Activated B cell treated with CpG ODN at 0.5 μM for 24 hours (primary cell): Measurements from ENCODE around the gene PRMT7. TPM values are rescaled to one million over a fixed set of nuclear protein-coding genes. Genes with fewer than 3 reads are reported as not detected.
A peak's percentile ranks its signal among the peaks of the same experiment; 100 is the strongest.

ENCODE experiments used
- ATAC-seq: fragments of 200-7000 bp; cut with Tn5 transposase; one replicate; pipeline ENCODE4 v1.10.0; 2021; ENCODE audit warnings: low read depth, mild to moderate bottlenecking, moderate library complexity
- CTCF ChIA-PET: fragments of 350-600 bp; sonication (Branson Sonifier 250); formaldehyde crosslinking; loops from one replicate; lab custom pipeline; 2021; ENCODE audit warnings: antibody characterized with exemption; lab: Charles Lee
- POLR2A ChIA-PET: fragments of 350-600 bp; sonication (Branson Sonifier 250); formaldehyde crosslinking; loops from one replicate; lab custom pipeline; 2021; ENCODE audit warnings: antibody characterized with exemption; lab: Charles Lee
- DNase-seq: peaks from one replicate; pipeline ENCODE4 v3.0.0; 2022
- H3K27ac Mint-ChIP-seq: one replicate; pipeline ENCODE4 v1.8.0; 2020; ENCODE audit warnings: mixed read lengths
- H3K27me3 Mint-ChIP-seq: one replicate; pipeline ENCODE4 v1.8.0; 2021; ENCODE audit warnings: mixed read lengths
- H3K36me3 Mint-ChIP-seq: one replicate; pipeline ENCODE4 v1.8.0; 2021; ENCODE audit warnings: low read depth, mixed read lengths
- H3K4me1 Mint-ChIP-seq: one replicate; pipeline ENCODE4 v1.8.0; 2021; ENCODE audit warnings: mixed read lengths
- H3K4me3 Mint-ChIP-seq: one replicate; pipeline ENCODE4 v1.8.0; 2020; ENCODE audit warnings: mild to moderate bottlenecking, mixed read lengths
- H3K9me3 Mint-ChIP-seq: one replicate; pipeline ENCODE4 v1.8.0; 2020; ENCODE audit warnings: mixed read lengths
- intact Hi-C: fragments of 100-400 bp; cut with micrococcal nuclease; formaldehyde crosslinking; loops from one replicate; pipeline ENCODE4 v1.15.1; 2024
- total RNA-seq: library from RNA; stranded (reverse); gene quantifications from 2 replicates; pipeline ENCODE4 v1.2.3, GENCODE V29; 2022
- TF ChIP-seq, protein P1 (sequence below): fragments of 200-600 bp; IDR thresholded peaks from one replicate; pipeline ENCODE4 v1.8.0; 2022; ENCODE audit warnings: antibody characterized with exemption, mild to moderate bottlenecking

Gene PRMT7
- total RNA-seq, 1 donor from 2014 or later: 50.3 TPM

DNA sequence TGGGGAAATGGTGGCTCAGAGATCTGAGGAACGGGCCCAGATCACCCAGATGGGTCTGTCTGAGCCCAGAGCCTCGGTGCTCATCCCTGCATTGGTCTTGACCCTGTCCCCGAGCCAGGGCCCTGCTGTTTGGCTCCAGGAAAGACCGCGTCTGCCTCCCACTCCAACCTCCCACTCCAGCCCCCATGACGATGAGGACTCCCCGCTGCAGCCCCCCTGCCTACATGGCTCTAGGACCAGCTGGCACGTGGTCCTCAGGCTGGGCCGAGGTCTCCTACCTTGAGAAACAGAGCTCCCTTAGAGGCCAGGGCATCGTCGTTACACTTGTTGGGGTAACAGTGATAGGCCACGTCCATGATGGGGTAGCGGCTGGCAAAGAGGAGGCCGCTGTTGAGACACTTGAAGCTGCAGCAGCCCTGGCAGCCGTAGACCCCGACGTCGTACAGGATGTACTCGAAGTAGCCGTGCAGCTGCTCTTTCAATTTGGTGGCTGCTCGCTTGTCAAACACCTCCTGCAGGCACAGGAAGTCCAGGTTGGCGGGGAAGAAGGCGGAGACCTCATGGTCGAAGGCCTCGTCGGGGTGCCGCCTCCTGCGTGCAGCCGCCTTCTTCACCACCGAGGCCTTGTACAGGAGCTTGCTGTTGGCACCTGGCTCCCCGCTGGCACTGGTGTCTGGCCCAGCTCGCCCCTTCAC is 59.9 kb downstream of the PRMT7 start:
- ATAC-seq (peak; percentile 40), DNase-seq (no peak)
- no peaks in the 10 kb centered on the region for H3K9me3 Mint-ChIP-seq
- ChIA-PET POLR2A (no interaction called here), CTCF (interaction anchor here (0.9 kb wide), 1 partner anchor 18 kb away, joined by 3 read pairs; no protein-coding TSS in a partner anchor)
- no peak overlapping the region for H3K4me3 Mint-ChIP-seq
- H3K27me3 Mint-ChIP-seq: peaks cover 10% of the 10 kb centered on the region
- TF ChIP-seq, protein P1, sequence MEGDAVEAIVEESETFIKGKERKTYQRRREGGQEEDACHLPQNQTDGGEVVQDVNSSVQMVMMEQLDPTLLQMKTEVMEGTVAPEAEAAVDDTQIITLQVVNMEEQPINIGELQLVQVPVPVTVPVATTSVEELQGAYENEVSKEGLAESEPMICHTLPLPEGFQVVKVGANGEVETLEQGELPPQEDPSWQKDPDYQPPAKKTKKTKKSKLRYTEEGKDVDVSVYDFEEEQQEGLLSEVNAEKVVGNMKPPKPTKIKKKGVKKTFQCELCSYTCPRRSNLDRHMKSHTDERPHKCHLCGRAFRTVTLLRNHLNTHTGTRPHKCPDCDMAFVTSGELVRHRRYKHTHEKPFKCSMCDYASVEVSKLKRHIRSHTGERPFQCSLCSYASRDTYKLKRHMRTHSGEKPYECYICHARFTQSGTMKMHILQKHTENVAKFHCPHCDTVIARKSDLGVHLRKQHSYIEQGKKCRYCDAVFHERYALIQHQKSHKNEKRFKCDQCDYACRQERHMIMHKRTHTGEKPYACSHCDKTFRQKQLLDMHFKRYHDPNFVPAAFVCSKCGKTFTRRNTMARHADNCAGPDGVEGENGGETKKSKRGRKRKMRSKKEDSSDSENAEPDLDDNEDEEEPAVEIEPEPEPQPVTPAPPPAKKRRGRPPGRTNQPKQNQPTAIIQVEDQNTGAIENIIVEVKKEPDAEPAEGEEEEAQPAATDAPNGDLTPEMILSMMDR: no peak
- H3K27ac Mint-ChIP-seq: no peak overlapping the region
- no peaks in the 10 kb centered on the region for H3K36me3 Mint-ChIP-seq
- intact Hi-C loops: no loop called here
- peaks cover 40% of the 10 kb centered on the region for H3K4me1 Mint-ChIP-seq

DNA sequence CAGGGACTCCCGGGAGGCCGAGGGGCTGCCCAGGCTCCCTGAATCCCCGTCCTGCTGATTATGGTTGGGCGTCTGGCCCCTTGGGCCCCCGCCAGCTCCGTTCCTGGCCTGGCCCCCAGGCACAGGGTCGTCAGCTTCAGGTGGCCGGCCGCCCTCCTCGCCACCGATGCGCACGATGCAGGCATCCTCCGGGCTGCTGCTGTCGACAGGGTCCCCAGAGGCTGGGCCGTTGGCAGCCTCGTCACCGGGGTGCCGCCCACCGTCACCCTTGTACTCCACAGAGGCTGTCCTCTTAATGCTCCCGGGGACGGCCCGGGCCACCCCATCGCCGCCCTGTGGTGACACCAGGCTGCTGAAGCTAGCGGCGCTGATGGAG is 60.4 kb downstream of the PRMT7 start:
- Mint-ChIP-seq H3K27me3 (peaks cover 10% of the 10 kb centered on the region), H3K9me3 (no peaks in the 10 kb centered on the region)

GRCh38 chr16:68371706-68372380 is 61.0 kb downstream of the PRMT7 start:
- CTCF ChIA-PET: interaction anchor here (0.9 kb wide), 1 partner anchor 19 kb away, joined by 3 read pairs; no protein-coding TSS in a partner anchor
- POLR2A ChIA-PET: no interaction called here

More for the DNA sequence above, 60.4 kb downstream of the PRMT7 start:
- ChIA-PET CTCF (interaction anchor here (0.9 kb wide), 1 partner anchor 19 kb away, joined by 3 read pairs; no protein-coding TSS in a partner anchor), POLR2A (no interaction called here)
- TF ChIP-seq, protein P1: no peak
- H3K36me3 Mint-ChIP-seq: no peaks in the 10 kb centered on the region
- no peak overlapping the region for H3K4me3 Mint-ChIP-seq
- no peak overlapping the region for H3K27ac Mint-ChIP-seq
- intact Hi-C loops: no loop called here
- no peak for DNase-seq
- ATAC-seq: no peak
- peaks cover 39% of the 10 kb centered on the region for H3K4me1 Mint-ChIP-seq

GRCh38 chr16:68372381-68372720 is 61.5 kb downstream of the PRMT7 start:
- intact Hi-C loops: no loop called here
- DNase-seq (no peak), ATAC-seq (no peak)
- no peaks in the 10 kb centered on the region for H3K9me3 Mint-ChIP-seq
- no peaks in the 10 kb centered on the region for H3K36me3 Mint-ChIP-seq
- TF ChIP-seq, protein P1: no peak
- ChIA-PET CTCF (no interaction called here), POLR2A (no interaction called here)
- H3K4me1 Mint-ChIP-seq: peaks cover 36% of the 10 kb centered on the region
- H3K4me3 Mint-ChIP-seq: no peak overlapping the region
- peaks cover 10% of the 10 kb centered on the region for H3K27me3 Mint-ChIP-seq
- no peak overlapping the region for H3K27ac Mint-ChIP-seq

More at GRCh38 chr16:68371706-68372380, 61.0 kb downstream of the PRMT7 start:
- Mint-ChIP-seq H3K36me3 (no peaks in the 10 kb centered on the region), H3K4me1 (peaks cover 39% of the 10 kb centered on the region), H3K27ac (no peak overlapping the region), H3K27me3 (peaks cover 10% of the 10 kb centered on the region), H3K4me3 (no peak overlapping the region), H3K9me3 (no peaks in the 10 kb centered on the region)
- TF ChIP-seq, protein P1: no peak
- DNase-seq (no peak), ATAC-seq (no peak)
- intact Hi-C loops: no loop called here

DNA sequence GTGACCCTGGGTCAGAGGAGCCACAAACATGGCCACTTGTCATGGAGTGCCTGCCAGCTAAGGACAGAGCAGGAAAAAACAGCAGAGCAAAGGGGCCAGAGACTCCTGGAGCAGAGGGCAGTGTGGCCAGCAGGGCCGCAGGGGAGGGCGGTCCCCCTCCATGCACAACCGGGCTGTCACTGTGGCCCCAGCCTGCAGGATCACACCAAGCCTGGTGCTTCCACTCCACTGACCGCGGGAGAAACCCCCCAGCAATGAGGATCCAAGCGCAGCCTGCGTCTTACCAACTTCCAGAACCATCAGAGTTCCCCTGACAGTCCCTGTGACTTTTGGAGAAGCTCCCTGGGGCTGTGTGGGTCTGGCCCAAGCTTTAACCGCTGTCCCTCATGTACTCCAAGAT is 62.0 kb downstream of the PRMT7 start:
- DNase-seq: no peak
- intact Hi-C loops: no loop called here
- H3K36me3 Mint-ChIP-seq: no peaks in the 10 kb centered on the region
- H3K9me3 Mint-ChIP-seq: no peaks in the 10 kb centered on the region
- CTCF ChIA-PET: no interaction called here
- ATAC-seq: no peak
- peaks cover 32% of the 10 kb centered on the region for H3K4me1 Mint-ChIP-seq
- POLR2A ChIA-PET: no interaction called here
- H3K4me3 Mint-ChIP-seq: no peak overlapping the region
- no peak overlapping the region for H3K27ac Mint-ChIP-seq
- peaks cover 10% of the 10 kb centered on the region for H3K27me3 Mint-ChIP-seq
- TF ChIP-seq, protein P1: no peak
